Measurements from ENCODE around the gene MOB1B. TPM values are rescaled to one million over a fixed set of nuclear protein-coding genes. Genes with fewer than 3 reads are reported as not detected.
"Not testable (repeated sequence)": the region's sequence is repeated elsewhere in the genome, so short reads cannot be mapped to it uniquely, and the experiment has no call there.

Gene MOB1B
- total RNA-seq, 1 donor from 2014 or later = 20.3 TPM

DNA sequence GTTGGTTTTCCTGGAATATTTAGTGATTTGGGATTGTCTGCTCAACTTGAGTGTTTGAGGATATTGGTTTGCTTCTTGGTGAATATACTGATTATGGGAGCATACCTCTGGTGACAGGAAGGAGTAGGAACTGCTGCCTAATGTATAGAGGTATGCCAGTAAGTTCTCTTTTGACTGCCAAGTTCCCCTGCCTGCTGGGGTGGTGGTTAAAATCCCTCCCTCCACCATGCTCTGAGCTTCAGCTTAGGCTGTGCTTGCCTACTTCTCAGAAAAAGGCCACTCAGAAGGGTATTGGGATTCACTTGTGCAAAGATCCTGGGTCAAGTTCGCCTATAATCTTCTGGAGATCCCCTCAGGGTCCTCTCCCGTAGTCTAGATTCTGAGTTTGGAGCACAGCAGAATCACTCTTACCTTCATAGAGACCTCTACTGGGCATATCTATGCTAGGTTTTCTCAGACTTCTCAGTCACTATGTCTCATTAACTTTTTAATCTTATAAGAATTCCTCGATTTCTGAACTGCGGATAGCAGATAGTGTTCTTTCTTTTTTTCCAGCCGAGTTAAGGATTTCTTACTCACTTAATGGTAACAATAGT, 46.6 kb downstream of the MOB1B start:
- no peak for DNase-seq (ENCODE audit: low spot score)

DNA sequence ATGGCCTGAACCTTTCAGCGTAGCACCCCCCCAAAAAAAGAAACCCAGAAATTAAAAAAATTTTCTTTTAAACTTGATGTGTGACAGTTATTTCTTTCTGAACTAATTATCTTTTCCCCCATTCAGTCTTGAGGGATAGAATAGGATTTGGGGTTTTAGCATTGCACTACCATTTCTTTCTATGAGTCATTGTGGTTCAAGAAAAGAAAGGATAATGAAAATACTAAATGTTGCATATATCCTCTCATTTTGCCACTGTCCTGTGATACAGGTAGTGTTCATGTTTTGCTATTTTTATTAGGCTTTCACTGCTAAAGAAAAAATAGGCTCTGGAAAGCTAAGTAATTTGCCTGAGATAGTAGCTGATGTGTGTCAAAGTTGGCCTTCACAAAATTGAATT, 51.9 kb downstream of the MOB1B start:
- DNase-seq (ENCODE audit: low spot score) = no peak

GRCh38 chr4:70956549-70957210, 54.5 kb downstream of the MOB1B start:
- no peak for DNase-seq (ENCODE audit: low spot score)

GRCh38 chr4:70958681-70959080, 56.5 kb downstream of the MOB1B start:
- no peak for DNase-seq (ENCODE audit: low spot score)

GRCh38 chr4:70969076-70969475, 66.9 kb downstream of the MOB1B start:
- DNase-seq (ENCODE audit: low spot score) = no peak

DNA sequence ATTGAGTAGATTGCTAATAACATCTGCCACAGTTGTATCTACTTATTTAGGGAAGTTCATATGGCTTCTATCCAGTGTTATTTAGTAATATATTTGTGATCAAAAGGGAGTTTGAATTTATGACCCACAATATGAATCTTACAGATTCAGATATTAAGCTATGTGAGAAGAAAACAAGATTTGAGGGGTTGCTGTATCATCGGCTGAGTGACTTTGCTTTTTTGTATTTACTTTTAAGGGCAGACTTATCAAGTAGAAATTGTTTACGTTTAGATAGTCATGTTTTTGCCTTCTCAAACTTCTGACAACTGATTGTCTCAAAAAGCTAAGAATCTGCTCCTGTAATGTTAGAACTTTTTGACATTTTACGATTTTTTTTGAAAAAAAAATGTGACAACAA, 74.1 kb downstream of the MOB1B start:
- no peak for DNase-seq (ENCODE audit: low spot score)

DNA sequence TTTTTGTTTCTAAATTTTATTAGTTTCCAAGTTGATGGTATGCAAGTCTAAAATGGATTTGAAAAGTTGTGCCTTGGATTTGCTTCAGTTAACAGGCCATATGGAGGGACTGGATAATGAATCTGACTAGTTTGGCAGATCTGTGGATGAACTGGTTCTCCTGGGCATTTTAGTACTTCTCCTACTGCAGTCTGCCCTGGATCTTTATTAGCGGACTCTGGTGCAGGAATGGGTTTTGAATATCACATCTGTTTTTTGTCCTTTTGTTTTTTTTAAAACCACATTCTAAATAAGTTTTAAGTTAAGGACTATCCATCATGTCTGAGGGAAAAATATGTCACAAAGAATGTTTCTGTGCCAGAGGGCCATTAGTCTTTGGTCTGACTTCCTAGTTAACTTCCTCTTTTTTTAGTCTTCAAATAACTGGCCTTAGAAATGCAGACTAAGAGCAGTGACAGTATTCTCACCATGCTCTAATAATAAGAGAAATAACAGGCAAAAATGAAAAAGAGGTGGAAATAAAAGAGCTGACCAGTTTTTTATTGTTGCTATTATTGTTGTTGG, 77.4 kb downstream of the MOB1B start:
- no peak for DNase-seq (ENCODE audit: low spot score)

DNA sequence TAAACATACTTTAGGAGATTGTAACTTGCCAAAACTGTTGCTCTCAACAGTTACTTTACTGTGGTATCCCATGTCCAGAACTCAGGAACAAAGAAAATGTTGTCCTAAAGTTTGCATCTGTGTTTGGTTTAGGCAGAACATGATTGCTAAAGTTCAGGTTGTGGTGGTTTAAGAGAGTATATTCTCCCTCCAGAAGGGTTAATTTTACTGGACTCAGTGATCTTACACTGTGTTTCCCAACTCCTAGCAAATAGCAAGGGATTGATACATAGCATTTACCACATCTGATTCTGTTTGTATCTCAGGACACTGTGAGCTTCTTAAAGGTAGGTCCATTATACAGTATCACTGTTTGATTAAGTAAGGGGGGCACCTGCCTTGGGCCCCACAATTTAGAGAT, 78.0 kb downstream of the MOB1B start:
- no peak for DNase-seq (ENCODE audit: low spot score)

DNA sequence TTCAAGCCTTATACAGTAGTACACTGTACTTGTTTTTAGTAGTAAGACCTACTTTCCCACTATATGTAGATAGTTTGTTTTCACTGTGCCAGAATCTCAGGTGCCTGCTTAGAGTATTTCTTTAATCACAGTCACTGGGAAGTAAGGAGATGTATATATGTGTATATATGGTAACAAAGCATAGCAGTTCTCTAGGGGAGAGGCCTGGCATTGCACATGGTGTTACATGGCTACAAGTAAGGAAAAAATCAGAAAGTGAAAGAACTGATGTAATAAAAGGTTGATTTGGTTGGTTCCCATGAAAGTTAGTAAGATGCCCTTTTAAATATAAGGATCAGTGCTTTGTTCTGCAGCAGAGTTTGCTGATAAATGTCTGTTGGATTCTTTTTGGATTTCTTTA, 81.9 kb downstream of the MOB1B start:
- no peak for DNase-seq (ENCODE audit: low spot score)

- no peak for DNase-seq (ENCODE audit: low spot score)
These were observed 82.4 kb downstream of the MOB1B start for GRCh38 chr4:70984589-70984988.

DNA sequence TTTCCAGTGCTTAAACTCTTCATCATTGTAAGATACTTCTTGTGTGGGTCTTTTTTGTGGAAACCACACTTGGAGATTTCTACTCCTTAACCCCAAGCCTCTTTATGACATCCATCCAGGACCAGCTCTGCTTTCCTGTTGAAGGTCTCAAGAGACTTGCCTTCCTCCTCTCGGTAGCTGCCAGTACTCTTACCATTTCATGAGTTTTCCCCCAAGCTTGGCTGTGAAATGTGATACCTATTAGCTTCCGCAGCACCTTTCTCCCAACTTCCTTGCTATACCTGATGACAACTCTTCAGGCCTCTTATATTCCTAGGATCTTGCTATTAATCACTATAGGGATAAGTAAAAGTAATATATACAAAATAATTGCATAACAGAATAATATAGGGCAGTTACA, 89.4 kb downstream of the MOB1B start:
- DNase-seq (ENCODE audit: low spot score) = no peak

- DNase-seq (ENCODE audit: low spot score) = no peak
These were observed 90.3 kb downstream of the MOB1B start for GRCh38 chr4:70992391-70992881.

DNA sequence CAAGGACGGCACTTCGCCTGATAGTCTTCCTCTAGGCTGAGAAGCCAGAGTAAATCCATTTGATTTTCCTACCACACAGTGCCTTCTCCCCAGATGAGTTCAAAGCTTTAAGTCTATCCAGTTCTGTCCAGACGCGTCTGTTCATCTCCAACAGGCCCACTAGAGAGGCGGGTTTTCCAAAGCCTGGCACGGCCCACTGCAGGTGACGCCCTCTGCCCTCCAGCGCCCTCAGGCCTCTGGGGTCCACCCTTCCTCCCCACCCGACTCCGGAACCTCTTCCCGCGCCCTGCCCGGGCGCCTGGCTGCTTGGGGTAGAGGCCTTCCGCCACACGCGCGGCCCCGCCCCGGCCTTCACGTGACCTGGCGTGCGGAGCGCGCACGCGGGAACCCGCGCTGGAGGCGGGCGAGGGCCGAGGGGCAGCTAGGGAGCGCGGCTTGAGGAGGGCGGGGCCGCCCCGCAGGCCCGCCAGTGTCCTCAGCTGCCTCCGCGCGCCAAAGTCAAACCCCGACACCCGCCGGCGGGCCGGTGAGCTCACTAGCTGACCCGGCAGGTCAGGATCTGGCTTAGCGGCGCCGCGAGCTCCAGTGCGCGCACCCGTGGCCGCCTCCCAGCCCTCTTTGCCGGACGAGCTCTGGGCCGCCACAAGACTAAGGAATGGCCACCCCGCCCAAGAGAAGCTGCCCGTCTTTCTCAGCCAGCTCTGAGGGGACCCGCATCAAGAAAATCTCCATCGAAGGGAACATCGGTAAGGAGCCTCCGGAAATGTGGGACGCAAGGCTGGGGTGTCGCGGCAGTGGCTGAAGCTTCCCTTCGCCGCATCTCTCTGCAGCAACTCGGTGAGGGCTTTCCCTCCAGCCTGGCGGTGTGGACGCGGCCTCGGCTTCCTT, 91.3 kb downstream of the MOB1B start, which contains the start of gene DCK:
Gene DCK, plus strand, starts transcription at position 469 of the 888 bp plus-strand sequence. Its CDS starts 187 bp downstream, at position 656.
- peak; percentile 97 for DNase-seq (ENCODE audit: low spot score)

DNA sequence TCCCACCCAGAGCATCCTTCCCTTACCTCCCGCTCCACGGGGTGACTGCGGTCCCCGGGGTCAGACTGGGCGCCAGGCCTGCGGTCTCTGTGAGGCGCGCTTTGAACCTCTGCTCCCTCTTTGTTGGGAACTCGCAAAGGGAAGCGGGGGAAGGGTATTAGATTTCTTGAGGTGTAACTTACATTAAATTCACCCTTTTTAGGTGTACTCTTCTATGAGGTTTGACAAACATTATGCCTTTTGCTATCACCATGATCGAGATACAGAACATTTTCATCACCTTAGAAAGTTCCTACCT, 91.8 kb downstream of the MOB1B start:
- DNase-seq (ENCODE audit: low spot score) = no peak

GRCh38 chr4:70994387-70995099, 92.4 kb downstream of the MOB1B start:
- DNase-seq (ENCODE audit: low spot score) = no peak

- DNase-seq (ENCODE audit: low spot score) = no peak
These were observed 93.8 kb downstream of the MOB1B start for GRCh38 chr4:70996018-70996360.

- DNase-seq (ENCODE audit: low spot score) = no peak
These were observed 94.9 kb downstream of the MOB1B start for GRCh38 chr4:70997036-70997435.

GRCh38 chr4:70997546-70997945, 95.4 kb downstream of the MOB1B start:
- no peak for DNase-seq (ENCODE audit: low spot score)

DNA sequence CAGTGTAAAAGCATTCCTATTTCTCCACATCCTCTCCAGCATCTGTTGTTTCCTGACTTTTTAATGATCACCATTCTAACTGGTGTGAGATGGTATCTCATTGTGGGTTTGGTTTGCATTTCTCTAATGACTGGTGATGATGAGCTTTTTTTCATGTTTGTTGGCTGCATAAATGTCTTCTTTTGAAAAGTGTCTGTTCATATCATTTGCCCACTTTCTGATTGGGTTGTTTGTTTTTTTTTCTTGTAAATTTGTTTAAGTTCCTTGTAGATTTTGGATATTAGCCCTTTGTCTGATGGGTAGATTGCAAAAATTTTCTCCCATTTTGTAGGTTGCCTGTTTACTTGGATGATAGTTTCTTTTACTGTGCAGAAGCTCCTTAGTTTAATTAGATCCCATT, 97.5 kb downstream of the MOB1B start:
- DNase-seq (ENCODE audit: low spot score) = not testable (repeated sequence)

DNA sequence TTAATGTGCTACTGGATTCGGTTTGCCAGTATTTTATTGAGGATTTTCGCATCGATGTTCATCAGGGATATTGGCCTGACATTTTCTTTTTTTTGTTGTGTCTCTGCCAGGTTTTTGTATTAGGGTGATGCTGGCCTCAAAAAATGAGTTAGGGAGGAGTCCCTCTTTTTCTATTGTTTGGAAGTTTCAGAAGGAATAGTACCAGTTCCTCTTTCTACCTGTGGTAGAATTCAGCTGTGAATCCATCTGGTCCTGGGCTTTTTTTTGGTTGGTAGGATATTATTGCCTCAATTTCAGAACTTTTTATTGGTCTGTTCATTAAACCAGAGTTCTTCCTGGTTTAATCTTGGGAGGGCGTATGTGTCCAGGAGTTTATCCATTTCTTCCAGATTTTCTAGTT, 99.2 kb downstream of the MOB1B start:
- not testable (repeated sequence) for DNase-seq (ENCODE audit: low spot score)

GRCh38 chr4:71004281-71004851, 102.2 kb downstream of the MOB1B start:
- no peak for DNase-seq (ENCODE audit: low spot score)
